GM15510 (cell line): ENCODE measurements around the gene WDR55.

ENCODE experiments used
- POLR2A ChIP-seq: IDR thresholded peaks from 3 replicates; pipeline ENCODE4 v1.6.1; 2011; ENCODE audit warnings: borderline replicate concordance; ENCODE audit not compliant: insufficient read length; ENCODE audit errors: extremely low read depth

WDR55 gene, protein sequence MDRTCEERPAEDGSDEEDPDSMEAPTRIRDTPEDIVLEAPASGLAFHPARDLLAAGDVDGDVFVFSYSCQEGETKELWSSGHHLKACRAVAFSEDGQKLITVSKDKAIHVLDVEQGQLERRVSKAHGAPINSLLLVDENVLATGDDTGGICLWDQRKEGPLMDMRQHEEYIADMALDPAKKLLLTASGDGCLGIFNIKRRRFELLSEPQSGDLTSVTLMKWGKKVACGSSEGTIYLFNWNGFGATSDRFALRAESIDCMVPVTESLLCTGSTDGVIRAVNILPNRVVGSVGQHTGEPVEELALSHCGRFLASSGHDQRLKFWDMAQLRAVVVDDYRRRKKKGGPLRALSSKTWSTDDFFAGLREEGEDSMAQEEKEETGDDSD

DNA sequence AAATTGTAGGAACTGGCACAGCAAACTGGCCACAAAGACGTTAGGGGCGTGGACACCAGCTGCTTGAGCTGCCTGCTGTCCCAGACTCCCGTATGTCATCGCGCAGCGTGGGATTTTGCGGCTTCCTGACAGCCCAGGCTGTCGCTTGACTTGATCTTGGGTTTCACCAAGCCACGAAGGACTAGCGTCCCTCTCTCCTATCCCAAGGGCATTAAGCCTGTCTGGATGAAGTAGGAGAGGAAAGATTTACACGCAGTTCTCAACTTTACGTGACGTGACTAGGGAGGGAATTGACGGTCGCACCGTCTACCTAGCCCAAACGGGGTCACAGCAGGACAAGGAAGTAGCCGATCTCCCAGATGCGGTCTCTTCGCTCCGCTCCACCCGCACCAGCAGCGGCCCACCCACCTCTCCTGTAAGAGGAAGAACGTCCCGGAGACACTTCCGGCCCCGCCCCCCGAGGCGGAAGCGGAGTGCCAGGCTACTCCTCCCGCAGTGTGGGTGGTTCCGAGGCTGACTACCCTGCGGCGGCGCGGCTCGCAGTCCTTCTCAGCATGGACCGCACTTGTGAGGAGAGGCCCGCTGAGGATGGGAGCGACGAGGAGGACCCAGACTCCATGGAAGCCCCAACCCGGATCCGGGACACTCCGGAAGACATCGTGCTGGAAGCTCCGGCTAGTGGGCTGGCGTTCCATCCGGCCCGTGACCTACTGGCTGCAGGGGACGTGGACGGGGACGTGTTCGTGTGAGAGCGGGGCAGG lies at the start of gene WDR55:
Gene WDR55 (plus strand): TSS at position 546 of the 761 bp plus-strand sequence. CDS start 9 bp downstream, at position 555.
- peak; percentile 96 for TF ChIP-seq POLR2A

DNA sequence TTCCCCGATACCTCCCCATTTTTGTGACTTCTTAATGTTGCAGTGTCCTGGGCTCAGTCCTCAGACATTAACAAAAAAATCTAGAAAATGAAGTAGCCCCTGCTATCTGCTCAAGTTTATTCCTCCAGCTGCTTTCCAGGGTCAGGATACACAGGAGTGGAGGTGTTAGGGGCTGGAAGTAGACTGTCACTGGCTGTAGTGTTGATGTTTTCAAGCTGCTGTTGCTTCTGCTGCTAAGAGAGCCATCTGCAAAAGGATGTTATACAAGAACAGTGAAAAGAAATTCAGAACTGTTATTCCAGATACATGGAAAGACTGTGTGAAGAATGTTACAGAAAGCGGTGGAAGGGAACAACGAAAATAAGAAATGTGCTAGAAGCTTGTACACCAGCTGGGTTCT lies 42.4 kb upstream of the WDR55 start:
- TF ChIP-seq POLR2A = no peak

DNA sequence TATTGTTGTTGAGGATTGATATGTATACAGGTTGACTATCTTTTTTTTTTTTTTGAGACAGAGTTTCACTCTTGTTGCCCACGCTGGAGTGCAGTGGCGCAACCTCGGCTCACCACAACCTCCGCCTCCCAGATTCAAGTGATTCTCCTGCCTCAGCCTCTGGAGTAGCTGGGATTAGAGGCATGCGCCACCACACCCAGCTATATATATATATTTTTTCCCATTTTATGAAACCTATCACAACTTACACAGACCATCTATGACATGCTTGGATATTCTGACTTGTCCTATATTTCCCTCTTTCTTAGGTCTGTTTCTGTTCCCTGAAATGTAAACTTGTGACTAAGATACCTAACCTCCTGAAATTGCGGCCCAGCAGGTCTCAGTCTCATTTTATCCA lies 36.7 kb upstream of the WDR55 start:
- TF ChIP-seq POLR2A = no peak

DNA sequence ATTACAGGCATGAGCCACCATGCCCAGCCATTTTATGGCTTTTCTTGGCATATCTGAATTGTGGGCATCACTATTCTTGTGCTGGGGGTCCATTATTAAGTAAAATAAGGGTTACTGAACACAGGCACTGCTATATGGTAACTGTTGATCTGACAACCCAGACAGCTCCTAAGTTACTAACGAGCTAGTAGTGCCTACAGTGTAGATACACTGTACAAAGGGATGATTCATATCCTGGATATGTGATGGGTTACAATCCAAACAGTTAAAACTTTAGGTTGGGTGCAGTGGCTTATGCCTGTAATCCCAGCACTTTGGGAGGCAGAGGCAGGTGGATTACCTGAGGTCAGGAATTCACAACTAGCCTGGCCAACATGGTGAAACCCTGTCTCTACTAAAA lies 36.0 kb upstream of the WDR55 start:
- no peak for TF ChIP-seq POLR2A

DNA sequence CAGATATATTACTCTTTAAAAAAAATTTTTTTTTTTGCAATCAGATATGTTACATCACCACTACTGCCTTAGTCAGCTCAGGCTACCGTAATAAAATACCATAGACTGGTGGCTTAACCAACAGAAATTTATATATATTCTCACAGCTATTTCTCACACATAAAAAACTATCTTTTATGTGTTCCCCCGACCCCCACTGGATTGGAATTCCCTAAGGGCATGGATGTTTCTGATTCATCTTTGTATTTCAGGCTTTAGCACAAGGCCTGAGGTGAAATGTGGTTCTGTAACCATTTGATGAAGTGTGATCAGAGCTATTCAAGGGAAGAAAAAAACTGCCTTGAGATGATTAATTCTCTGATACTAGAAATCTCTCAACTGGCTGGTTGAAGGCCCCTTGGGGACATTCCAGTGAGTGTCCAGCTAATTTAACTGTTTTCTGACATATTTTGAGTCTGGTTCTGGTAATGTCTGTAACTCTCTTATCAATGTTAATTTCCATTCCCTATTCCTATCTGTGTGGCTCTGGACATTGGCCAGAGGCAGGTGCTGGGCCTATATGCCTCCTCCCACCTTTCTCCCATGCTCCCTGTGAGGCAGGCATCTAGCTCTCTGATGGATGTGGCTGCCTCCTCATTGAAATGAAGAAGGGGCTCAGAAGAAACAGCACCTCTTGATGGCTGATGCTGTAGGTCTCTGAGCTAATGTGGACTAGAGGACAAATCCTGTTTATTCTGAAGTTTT lies 34.2 kb upstream of the WDR55 start:
- no peak for TF ChIP-seq POLR2A

DNA sequence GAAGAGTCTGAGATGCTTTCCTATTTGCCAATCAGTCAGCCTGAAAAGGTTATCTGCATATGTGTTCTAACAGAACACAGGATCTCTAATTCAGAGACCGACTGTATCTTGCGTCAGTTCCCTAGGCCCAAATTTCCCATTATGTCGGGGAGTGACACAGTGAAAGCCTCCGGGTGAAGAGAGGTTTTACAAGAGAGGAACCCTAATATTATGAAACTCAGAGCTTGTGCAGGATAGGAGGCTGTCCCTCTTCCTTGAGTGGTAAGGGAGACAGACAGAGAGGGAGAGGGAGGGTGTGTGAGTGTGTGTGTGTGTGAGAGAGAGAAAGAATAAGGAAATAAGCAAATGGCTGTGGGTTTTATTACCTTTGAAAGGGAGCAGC lies 33.7 kb upstream of the WDR55 start:
- no peak for TF ChIP-seq POLR2A

DNA sequence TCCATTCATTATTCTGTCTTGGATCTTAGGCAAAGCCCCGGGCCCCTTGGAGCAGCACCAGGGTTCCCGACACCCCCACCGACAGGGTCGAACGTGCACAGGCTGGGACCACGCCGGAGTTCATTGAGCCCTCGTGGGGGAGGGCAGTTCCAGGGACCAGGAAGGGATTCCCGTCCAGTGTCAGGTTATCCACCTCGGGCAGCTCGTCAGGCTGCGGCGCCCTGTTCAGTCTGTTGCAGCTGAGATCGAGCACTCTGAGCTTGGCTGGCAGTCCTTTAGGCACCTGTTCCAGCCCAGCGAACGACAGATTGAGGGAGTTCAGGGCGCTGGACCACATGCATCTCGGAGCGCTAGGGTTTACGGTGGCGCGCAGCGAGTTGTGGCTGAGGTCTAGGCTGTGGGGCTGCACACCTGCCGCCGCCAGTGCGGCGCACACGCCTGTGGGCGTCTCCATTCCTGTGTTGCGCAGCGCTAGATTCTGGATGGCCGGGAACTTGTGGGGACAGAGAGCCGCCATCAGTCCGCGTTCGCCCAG lies 32.8 kb upstream of the WDR55 start:
- no peak for TF ChIP-seq POLR2A

DNA sequence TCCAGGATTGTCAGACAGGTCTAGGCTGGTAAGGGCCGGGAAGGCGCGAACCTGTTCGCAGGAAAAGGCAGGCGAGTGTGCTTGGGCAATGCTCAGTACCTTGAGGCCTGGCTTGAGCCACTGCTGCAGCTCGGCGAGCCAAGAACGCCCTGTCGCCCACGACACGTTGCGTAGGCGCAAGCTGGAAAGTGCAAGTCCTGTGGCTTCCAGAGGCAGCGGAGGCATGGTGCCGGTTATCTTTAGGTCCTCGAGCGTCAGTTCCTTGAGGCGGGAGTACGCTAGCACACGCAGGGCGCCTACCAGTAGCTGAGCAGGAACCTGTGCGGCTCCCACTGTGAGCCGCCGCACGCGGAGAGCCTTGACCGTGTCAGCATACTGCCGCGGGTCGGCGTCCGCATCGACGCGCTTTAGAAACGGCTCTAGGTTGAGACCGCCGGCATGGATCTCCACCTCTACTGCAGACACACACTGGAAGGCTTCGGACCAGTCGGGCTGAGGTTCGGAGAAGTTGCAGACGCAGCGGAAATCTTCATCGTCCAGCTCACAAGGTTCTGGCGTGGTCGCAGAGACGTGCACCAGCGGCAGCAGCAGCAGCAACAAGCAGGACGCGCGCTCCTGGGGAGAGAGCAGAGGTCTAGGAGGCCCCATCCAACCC lies 32.2 kb upstream of the WDR55 start:
- TF ChIP-seq POLR2A = no peak

DNA sequence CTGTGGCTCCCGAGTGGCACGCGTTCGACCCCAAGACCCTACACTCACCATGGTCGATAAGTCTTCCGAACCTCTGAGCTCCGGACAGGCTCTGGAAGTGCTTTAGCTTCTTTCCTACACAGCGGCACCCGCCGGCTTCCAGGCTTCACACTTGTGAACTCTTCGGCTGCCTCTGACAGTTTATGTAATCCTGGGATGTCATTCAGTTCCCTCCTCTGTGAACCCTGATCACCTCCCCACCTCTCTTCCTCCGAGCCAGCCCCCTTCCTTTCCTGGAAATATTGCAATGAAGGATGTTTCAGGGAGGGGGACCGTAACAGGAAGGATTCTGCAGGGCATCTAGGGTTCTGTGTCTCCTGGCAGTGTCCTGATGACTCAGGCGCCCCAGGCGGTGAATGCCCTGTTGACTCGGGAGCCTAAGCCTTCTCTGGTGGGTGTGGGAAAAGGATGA lies 31.7 kb upstream of the WDR55 start, which contains the start of gene CD14:
Gene CD14 (minus strand): TSS at position 155 of the 451 bp plus-strand sequence. CDS start 104 bp downstream, at position 51.
- TF ChIP-seq POLR2A = no peak

DNA sequence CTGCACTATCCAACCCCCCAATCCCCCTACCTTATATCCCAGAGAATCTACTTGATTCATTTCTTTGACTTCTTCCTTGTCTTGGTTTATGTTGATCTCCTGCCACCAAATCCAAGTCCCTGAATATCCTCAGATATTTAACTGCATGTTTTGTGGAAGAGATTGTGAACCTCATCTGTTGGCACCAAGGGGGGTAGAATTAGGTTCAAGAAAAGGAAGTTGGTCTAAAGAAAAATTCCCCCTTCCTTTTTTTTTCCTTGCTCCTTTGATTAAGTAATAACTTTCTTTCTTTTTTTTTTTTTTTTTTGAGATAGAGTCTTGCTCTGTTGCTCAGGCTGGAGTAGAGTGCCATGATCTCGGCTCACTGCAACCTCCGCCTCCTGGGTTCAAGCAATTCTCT lies 31.2 kb upstream of the WDR55 start:
- TF ChIP-seq POLR2A = no peak

DNA sequence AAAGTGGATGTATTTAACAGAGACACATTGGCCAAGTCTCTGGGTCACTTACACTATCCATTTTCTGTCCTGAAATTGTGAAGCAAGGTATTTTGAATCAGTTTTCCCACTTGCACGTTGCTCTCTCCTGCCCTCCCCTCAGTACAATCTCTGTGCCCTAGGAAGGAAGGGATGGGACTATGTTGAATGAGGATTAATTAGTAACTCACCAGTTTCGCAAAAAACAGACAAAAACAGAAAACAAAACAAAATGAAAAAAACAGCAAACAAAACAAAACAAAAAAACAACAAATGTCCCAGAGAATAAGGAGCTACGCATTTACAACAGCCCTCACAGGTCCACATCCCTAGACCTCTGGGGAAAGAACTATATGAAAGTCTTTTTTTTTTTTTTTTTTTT lies 30.6 kb upstream of the WDR55 start:
- TF ChIP-seq POLR2A = no peak

DNA sequence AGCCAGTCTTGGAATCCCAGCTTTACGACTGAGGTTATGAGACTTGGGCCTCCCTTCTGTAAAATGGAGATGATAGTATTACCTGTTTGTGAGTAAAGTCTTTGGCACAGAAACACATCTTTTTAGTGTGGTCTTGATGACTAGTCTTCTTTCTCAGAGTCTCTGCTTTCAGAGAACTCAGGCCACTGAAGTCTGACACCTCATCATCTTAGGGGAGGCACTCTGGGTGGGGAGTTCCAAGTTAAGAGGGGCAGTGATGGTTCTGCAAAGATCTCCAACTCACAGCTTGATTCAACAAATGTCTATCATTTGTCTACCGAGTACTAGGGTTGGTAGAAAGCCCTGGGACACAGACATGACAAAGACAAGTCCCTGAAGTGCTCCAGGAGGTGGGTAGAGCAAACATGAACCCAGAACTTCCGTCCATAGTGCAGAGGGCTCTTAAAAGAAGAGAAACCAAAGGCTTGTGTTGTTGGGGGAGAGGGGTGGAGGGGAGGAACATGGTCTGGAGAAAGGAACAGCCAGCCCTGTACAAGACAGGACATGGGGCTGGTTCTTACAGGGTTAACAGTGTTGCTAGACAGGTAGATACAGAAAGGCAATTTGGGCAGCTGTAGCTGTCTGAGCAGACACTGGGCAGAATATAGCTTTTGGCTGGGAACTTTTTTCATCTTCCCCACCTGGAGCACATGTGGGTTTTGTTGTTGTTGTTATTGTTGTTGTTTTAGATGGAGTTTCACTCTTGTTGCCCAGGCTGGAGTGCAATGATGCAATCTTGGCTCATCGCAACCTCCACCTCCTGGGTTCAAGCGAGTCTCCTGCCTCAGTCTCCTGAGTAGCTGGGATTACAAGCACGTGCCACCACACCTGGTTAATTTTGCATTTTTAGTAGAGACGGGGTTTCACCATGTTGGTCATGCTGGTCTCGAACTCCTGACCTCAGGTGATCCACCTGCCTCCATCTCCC lies 29.1 kb upstream of the WDR55 start:
- TF ChIP-seq POLR2A = no peak

DNA sequence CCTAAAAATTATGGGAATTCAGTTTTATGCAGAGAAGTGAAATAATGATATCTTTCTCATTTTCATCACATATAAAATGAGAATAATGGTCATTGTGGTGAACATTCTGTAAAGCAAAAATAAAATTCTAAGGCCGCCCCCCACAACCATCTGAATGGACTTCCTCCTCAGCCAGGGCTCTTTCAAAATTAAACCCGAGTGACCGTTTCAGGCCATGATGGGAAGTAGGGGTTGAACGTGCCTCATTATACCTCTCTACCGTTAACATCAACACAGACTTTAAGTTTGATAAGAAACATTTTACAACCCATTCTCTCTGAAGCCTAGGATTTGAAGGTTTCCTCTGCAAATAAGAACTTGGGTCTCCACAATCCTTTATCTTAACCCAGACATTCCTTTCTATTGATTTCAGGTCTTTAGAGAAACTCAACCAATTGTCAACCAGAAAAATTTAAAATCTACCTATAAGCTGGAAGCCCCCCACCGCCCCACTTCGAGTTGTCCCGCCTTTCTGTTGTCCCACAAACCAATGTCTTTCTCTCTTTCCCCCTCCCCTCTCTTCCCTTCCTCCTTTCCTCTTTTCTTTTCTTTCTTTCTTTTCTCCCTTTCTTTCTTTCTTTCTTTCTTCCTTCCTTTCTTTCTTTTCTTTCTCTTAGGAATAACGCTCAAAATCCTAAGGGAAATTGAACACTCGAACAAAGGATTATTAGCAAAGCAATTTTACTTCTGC lies 27.2 kb upstream of the WDR55 start:
- TF ChIP-seq POLR2A = no peak
